ENCODE data around the gene APOBEC3B.
"Not testable (repeated sequence)": the region's sequence is repeated elsewhere in the genome, so short reads cannot be mapped to it uniquely, and the experiment has no call there.

APOBEC3B gene

DNA sequence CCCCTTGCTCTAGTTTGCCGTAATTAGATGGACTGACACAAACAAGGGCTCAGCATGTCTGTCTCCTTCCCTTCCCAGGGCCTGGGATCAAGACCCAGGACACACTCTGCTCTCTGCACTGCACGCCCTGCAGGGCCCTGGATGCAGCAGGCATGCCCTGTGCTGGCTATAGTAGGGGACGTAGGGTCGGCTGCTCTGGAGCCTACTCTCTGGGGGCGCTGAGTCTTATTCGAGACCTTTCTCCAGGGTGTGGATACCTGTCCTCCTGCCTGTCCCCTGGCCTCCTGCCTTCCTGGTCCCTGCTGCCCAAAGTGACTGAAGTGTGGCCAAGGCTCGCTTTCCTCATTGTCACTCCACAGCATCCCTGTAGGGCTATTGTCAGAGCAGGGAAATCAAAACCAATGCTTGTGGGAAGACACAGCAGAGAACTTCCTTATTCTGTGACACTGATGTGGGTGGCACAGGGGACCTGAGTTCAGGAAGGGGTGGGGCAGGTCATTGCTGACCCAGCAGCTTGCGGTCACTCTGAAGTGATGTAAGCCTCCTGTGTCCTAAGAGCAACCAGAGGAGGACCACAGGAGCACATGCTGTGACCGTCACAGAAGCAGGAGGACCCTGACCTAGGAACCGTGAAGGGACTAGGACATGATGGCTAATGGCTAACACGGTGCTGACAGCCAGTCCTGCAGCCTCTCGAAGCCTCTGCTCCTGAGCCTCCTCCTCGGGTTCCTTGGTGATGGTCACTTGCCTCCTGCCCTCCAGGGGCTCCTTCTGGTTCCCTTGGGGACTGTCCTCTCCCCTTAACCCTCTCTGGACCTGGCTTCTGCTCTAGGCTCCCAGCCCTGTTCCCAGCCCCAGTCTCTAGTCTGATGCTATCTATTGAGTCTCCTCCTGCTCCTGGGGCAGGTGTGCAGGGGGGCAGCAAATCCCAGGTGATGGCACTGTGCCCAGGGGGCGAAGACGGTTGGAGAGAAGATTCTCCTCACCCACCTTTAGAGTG, 14.4 kb upstream of the APOBEC3B start:
- no peak for DNase-seq (ENCODE audit: low spot score)

DNA sequence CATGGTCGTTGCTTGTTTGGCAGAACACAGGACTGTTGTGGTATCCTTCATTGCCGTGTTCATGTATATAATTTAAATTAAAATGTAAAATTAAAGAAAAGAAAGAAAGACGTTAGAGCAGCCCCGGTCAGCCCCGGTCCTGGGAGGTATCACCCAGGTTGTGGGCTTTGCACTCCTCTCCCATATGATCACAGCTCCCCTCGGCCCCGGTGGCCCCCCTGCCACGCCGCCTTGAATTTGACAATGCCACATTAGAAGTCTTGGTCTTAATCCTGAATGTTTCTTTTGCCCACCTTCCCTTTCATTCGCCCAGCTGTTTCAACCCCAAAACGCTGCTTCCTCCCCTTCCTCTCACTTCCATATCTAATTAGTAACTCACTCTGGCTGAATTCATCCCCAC, 13.3 kb upstream of the APOBEC3B start:
- DNase-seq (ENCODE audit: low spot score), result no peak

DNA sequence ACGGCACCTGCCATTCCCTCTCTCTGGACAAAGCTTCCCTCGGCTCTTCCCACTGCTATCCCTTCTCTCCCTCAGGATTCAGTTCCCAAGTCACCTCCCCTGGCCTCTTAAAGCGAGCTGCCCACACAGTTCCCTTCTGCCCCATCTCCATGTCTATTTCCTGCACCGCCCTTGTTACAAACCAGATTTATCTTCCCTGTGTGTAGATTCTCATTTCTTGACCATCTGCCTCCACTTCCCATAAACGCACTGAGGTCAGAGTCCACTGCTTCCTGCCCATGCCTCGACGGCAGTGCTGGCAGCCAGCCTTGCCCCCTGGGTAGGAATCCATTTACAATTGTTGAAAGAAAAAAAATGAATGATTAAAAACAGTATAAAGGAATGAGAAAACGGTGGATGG, 11.6 kb upstream of the APOBEC3B start:
- DNase-seq (ENCODE audit: low spot score), result no peak

DNA sequence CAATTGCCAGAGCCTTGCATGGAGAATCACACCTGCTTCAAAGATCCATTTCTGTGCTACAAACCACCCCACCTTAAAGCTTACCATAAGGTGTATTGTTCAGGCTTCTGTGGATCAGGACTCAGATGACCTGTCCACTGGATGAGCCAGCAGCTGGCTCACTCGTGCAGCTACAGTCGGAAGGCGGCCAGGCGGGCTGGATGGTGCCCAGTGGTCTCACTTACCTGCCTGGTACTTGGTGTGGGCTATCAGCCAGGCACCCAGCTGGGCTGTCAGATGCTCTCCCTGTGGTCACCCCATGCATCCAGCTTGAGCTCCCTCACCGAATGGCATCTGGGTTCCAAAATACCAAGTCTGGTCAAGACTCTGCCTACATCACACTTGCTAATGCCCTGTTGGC, 10.9 kb upstream of the APOBEC3B start:
- DNase-seq (ENCODE audit: low spot score), result no peak

DNA sequence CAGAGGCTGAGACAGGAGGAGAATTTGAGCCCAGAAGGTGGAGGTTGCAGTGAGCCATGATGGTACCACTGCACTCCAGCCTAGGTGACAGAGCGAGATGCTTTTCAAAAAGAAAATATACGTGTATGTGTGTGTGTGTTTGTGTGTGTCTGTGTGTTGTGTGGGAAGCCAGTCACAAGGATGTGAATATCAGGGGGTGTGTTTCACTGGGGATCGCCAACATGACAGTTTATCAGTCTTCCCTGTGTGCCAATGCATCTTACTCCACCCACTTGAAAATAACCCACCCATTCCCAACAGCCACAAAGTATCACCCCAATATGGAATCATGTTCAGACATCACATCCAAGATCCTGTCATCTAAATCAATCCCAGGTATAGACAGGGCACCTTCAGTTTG, 10.4 kb upstream of the APOBEC3B start:
- no peak for DNase-seq (ENCODE audit: low spot score)

DNA sequence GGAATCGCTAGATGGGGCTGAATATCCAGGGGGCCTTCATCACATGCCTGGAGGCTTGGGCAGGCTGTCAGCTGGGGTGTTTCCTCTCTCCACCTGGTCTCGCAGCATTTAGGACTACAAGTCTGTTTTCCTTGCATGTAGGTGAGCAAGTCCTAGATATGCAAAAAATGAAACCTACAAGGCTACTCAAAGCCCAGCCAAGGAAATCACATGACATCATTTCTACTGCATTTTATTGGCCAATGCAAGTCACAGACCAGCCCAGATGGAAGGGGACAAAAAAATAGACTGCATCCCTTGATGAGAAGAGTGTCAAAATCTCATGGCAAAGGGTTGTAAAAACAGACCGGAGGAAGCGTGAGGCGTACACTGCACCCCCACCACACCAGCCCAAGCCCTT, 9.6 kb upstream of the APOBEC3B start:
- DNase-seq (ENCODE audit: low spot score), result no peak

DNA sequence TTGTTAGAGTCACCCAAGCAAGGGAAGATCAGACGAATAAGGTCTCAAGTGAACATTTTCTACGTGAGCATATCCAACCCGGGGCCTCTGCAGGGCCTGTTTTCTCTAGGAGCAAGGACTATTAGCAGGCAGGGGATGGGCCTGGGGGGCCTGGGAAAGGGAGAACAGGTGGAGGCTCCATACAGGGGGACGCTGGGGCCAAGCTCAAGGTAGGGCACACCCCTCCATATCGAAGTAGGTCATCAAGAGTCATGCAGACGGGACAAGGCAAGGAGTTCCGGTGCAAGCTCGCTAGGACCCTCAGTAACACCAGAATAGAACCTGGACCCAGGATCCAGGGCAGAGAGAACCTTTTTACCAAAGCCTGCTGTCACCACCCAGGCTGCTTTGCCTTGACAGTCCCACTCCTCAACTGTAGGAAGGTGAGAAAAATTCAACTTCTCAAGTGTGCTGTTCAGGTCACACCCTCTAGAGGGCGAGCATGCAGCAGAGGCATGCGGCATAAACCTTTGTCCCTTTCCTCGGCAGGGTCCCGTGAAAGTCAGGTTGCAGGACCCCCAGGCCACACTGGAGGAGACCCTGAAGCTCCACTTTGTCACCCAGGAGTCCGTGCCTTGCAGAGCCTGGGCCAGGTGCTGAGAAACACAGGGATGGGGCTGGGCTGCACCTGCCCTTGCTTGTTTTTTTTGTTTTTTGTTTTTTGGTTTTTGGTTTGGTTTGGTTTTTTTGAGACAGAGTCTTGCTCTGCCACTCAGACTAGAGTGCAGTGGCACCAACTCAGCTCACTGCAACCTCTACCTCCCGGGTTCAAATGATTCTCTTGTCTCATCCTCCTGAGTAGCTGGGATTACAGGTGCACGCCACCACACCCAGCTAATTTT, 8.6 kb upstream of the APOBEC3B start:
- DNase-seq (ENCODE audit: low spot score), result peak; percentile 73

DNA sequence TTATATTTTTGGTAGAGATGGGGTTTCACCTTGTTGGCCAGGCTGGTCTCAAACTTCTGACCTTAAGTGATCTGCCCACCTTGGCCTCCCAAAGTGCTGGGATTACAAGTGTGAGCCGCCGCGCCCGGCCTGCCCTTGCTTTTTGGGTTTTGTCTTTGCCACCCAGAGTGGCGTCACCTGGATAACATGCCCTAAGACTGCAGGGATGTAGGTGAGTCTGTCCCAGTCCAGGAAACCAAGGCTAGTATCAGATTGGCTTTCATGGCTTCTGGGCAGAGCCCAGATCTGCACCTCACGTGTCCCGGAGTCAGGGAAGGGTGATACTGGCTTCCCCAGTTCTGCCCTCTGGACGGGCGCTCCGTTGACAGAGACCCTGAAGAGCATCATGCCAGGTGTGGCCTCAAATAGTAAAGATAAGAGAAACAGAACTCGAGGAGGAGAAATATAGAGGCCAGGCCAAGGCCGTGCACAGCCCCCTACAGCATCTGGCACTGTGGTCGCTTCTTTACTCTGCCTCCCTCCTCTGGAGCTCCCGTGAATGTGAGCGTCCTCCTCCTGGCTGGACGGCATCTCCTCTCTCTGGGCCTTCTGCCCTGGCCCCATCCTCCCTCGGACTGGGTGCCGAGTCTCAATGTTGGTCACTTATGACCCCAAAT, 7.8 kb upstream of the APOBEC3B start:
- no peak for DNase-seq (ENCODE audit: low spot score)

DNA sequence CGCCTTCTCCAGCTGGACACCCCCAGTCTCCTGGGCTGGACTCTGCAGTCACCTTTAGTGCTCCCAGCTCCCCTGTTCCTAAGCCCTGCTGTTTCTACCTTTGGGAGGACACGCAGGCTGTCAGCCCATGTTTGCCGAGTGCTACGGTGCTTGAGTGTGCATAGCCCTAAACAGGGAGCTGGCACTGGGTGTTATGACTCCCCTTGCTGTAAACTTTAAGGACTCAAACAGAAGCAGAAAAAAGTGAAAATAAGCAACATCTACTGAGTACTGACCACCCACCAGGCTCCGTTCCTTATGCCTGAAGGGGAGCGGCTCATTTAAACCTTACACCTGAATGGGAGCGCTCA, 7.3 kb upstream of the APOBEC3B start:
- DNase-seq (ENCODE audit: low spot score), result no peak

DNA sequence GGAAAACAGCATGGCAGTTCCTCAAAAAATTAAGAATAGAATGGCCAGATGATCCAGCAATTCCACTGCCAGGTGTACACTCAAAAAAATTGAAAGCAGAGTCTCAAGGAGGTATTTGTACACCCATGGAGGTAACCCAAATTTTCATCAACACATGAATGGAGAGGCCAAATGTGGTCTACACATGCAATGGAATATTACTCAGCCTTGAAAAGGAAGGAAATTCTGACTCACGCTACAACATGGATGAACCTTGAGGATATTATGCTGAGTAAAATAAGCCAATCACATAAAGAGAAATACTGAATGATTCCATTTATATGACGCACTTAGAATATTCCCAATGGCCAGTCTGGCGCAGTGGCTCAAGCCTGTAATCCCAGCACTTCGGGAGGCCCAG, 4.9 kb upstream of the APOBEC3B start:
- not testable (repeated sequence) for DNase-seq (ENCODE audit: low spot score)

DNA sequence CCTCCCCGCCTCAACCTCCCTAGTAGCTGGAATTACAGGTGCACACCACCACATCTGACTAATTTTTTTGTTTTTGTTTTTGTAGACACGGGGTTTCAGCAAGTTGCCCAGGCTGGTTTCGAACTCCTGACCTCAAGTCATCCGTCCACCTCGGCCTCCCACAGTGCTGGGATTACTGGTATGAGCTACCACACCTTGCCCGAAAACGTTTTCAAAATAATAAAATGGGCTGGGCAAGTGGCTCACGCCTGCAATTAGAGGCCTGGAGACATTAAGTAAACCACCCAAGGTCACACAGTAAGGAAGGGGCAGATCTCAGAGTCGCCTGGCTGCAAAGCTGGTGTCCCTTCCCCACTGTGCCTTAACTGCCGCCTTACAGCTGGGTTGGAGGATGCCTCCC, 1.6 kb upstream of the APOBEC3B start:
- not testable (repeated sequence) for DNase-seq (ENCODE audit: low spot score)

DNA sequence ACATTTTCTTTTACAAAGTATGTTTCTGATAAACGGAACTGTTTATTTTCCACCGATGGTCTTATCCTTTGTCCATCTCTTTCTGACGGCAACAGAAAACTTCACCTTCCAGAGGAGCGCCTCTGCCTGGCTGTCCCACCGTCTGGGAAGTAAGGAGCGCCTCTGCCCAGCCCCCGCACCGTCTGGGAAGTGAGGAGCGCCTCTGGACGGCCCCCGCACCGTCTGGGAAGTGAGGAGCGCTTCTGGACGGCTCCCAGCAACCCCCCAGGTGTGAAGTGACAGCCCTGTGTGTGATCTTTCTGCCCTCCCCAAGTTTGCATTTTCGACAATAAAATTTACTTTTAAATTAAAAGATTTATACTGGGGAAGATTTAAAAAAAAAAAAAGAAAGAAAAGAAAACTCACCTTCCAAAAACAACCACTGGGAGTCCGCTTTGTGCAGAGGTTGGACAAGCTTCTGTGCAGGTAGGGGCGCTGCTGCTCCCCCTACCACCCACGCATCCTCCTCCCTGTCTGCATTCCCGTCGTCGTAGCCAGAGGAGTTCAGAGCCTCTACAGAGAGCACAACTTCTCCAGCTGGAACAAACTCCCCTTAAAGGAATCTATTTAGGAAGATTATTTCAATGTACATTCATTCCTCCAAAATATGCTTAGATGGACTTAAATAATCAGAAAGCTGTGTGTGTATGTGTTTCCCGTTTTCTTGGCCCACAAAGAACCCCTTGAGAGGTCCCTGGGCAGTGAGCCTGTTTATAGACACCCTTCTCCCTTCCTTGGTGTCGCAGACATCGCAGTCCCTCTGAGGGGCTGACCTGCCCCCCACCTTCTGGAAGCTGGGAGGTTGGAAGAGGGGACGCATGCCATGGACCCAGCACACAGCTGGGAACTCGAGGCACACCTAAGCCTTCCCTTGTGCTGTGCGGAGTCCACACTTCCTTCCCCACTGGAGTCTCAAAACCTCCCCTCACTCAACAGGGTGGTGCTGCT, 849 bp upstream of the APOBEC3B start:
- DNase-seq (ENCODE audit: low spot score), result no peak

DNA sequence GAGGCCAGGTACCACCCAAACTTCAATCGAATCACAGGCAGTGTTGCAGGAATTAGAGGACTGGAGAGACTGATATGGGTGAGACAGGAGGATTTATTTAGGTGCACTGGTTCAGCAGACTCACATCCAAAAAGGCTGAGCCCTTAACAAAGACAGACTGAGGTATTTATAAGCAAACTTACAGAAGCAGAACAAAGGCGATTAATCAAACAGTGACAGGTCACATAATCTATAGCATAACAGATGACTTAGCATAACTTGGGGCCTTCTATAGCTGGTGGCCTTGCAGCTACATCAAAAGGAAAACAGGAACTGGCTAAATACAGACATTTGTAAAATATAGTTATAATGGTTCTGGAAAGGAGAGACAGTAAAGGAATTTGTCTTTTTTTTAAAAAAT, 2.1 kb downstream of the APOBEC3B start:
- no peak for DNase-seq (ENCODE audit: low spot score)

DNA sequence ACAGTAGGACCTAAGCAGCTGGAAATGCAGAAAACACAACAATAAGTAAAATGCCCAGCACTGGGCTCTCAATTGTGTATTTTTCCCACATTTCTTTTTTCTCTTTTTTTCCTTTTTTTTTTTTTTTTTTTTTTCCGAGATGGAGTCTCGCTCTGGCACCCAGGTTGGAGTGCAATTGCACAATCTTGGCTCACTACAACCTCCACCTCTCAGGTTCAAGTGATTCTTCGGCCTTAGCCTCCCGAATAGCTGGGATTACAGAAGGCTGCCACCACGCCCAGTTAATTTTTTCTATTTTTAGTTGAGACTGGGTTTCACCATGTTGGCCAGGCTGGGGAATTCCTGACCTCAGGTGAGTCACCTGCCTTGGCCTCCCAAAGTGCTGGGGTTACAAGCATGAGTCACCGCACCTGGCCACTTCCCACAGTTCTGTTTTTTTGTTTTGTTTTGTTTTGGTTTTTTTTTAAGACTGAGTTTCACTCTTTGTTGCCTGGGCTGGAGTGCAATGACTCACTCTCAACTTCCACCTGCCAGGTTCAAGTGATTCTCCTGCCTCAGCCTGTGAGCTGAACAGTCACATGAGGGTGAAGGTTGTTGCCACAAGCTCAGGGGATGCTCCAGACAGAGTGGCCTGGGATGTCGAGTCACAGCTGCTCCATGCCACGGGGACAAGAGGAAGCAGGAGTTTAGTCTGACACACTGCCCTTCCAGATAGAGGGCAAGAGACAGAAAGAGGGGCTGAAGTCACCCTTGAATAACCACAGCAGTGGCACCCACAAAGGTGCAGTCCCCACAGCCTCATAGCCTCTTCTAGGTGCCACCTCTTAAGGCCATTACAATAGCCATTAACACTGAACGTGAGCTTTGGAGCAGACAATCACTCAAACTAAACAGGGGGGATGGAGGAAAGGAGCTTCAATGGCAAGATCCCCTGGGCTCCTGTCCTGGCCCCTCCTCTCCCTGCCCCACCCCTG, 2.9 kb downstream of the APOBEC3B start:
- DNase-seq (ENCODE audit: low spot score), result not testable (repeated sequence)

DNA sequence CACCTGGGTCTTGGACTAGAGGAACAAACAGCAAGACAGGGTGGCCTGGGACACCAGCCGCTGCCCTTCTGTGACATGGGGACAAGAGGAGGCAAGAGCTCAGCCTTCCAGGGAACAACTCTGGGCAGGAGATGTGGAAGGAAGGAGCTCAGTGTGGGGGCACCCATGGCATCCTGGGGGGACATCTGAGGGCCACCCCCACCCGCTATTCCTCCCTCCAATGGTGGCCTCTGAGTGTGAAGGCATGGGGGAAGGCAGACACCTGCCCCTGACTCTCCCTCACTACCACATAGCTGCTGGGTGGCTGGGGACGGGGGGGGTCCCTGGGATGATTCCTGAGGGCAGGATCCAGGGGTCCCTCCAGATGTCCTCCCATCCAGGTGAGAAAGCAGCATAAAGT, 4.5 kb downstream of the APOBEC3B start:
- DNase-seq (ENCODE audit: low spot score), result no peak

DNA sequence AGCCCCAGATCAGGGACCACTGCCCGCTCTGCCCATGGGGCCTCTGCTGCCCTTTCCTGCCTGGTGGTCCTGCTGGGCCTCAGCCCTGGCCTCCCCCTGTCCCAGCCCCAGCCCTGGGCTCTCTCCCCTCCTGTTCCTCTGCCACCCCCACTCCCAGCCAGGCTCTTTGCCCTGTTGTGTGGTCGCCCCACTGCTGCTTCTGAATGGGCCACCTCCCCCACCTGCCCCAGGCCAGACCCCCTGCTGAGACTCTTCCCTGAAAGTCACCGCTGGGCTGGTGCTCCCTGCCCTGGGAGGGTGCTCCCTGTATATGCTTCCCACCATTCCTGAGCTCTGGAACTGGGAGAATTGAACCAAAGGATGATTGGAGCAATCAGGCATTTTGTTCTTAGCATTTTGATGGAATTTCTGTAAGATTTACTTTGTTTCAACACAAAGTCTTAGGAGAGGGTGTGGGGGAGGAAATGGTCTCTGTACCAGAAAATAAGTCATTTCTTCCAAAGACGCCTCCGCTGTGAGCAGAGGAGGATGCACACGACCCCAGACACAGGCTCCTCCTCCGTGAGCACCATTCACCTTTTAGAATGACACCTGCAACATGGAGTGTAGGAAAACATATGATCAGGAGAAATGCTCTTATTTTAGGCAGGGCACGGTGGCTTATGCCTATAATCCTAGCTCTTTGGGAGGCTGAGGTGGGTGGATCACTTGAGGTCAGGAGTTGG, 5.2 kb downstream of the APOBEC3B start:
- no peak for DNase-seq (ENCODE audit: low spot score)

DNA sequence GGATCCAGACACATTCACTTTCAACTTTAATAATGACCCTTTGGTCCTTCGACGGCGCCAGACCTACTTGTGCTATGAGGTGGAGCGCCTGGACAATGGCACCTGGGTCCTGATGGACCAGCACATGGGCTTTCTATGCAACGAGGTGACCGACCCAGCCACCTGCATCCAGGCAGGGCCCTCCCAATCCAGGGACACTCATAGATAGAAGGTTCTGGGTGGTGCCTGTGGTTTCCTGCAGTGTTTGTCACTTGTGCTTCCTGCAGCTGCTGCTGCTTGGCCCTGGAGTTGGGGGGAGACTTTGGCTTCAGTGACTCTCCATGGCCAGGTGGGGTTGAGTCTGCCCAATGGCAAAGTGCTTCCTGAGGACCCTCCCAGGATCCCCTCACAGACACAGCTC, 7.3 kb downstream of the APOBEC3B start:
- no peak for DNase-seq (ENCODE audit: low spot score)

DNA sequence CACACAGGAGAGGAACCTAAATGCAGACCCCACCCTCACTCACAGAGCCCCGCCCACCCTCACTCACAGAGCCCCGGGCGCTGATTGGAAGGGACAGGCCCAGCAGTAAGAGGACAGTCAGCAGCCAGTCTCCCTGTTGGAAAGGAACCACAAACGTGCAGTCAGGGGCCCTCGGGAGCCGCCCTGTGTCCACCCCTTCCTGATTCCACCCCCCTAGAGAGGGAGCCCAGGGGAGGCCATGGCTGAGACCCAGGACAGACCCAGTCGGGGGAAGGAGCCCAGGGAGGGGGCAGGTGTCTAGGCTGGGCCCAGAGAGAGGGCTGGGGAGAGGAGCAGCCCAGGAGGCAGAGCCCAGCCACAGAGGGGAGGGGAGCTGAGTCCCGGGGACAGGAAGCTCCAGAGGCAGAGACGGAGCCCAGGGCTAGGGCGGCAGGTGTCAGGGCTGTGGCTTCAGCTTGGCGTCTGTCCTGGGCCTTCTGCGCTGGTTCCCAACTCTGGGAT, 10.8 kb downstream of the APOBEC3B start:
- peak; percentile 73 for DNase-seq (ENCODE audit: low spot score)

DNA sequence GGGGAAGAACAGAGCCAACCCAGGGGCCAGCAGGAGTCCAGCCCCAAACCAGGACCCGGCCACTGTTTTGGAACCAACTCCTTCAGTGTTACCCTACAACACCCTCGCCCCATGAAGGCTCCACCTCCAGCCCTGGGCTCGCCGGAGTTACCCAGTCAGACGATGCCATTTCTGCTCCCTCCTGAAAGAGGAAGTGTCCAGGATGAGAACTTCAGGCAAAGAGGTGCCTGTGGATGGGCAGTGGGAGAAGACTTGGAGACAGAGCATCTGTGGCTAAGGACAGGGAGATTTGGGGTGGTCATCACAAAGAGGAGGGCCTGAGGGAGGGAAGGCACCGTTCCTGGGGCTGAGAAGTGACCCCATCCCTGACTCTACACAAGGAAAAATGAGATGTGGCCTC, 14.0 kb downstream of the APOBEC3B start:
- DNase-seq (ENCODE audit: low spot score), result no peak
